ENCODE results near the gene PYROXD2. TPM values are rescaled to one million over a fixed set of nuclear protein-coding genes. Genes with fewer than 3 reads are reported as not detected.

The PYROXD2 gene
- total and polyA plus RNA-seq, 7 donors: 0.46 to 13.2 (median 1.7) TPM

GRCh38 chr10:98432330-98432729 lies 17.3 kb upstream of the PYROXD2 start:
- Histone ChIP-seq H3K27me3 (ENCODE audit: insufficient read depth in 3 of 3, low read length in 2 of 3) (no peaks in the 10 kb centered on the region), H3K4me3 (no peak overlapping the region), H3K9me3 (peaks cover 4% of the 10 kb centered on the region), H3K4me1 (no peaks in the 10 kb centered on the region), H3K36me3 (ENCODE audit: insufficient read depth in 1 of 2, low read depth in 1 of 2) (peaks cover 0 to 79% of the 10 kb centered on the region in 2 donors), H3K27ac (no peak overlapping the region)
- 53 to 97% (median 94%) methylated on average over 1 of the region's 1 CpG for WGBS, 3 donors
- no peak for DNase-seq
- ATAC-seq: no peak
- intact Hi-C loops (cut with DNase I): no loop called here
- TF ChIP-seq, protein P1, sequence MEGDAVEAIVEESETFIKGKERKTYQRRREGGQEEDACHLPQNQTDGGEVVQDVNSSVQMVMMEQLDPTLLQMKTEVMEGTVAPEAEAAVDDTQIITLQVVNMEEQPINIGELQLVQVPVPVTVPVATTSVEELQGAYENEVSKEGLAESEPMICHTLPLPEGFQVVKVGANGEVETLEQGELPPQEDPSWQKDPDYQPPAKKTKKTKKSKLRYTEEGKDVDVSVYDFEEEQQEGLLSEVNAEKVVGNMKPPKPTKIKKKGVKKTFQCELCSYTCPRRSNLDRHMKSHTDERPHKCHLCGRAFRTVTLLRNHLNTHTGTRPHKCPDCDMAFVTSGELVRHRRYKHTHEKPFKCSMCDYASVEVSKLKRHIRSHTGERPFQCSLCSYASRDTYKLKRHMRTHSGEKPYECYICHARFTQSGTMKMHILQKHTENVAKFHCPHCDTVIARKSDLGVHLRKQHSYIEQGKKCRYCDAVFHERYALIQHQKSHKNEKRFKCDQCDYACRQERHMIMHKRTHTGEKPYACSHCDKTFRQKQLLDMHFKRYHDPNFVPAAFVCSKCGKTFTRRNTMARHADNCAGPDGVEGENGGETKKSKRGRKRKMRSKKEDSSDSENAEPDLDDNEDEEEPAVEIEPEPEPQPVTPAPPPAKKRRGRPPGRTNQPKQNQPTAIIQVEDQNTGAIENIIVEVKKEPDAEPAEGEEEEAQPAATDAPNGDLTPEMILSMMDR (IDR thresholded peaks at IDR 0.05): no peak

DNA sequence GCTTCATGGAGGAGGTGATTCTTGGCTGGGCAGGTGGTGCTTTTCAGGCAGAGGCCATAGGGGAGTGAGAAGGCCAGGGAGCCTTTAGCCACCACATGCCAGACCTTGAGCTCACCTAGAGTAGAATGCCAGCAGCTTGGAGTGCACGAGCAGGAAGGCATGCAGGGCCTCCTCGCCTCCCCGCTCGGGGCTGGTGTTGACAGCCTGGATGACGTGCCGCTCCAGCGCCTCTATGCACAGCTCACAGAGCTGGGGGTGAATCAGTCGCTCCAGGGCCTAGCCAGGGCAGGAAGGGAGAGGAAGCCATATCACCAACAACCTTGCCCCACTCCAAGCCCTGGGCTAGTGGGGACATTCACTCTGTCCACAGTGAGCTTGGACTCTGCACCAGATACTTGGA lies 16.0 kb upstream of the PYROXD2 start:
- WGBS, 3 donors: 89 to 92% (median 91%) methylated on average over 8 of the region's 8 CpGs
- ATAC-seq (peak in 1 of 4 donors; percentile 52), DNase-seq (no peak)
- Histone ChIP-seq H3K27ac (no peak overlapping the region), H3K27me3 (ENCODE audit: insufficient read depth in 3 of 3, low read length in 2 of 3) (no peaks in the 10 kb centered on the region), H3K4me3 (no peak overlapping the region), H3K36me3 (ENCODE audit: insufficient read depth in 1 of 2, low read depth in 1 of 2) (peaks cover 0 to 85% of the 10 kb centered on the region in 2 donors), H3K4me1 (no peaks in the 10 kb centered on the region), H3K9me3 (peaks cover 4% of the 10 kb centered on the region)
- TF ChIP-seq, protein P1 (IDR thresholded peaks at IDR 0.05): no peak
- intact Hi-C loops (cut with DNase I): no loop called here

GRCh38 chr10:98430427-98430826 lies 15.4 kb upstream of the PYROXD2 start:
- H3K36me3 ChIP-seq (ENCODE audit: insufficient read depth in 1 of 2, low read depth in 1 of 2): peaks cover 0 to 82% of the 10 kb centered on the region in 2 donors
- H3K4me1 ChIP-seq: no peaks in the 10 kb centered on the region
- TF ChIP-seq, protein P1 (IDR thresholded peaks at IDR 0.05): no peak
- intact Hi-C loops (cut with DNase I): no loop called here
- peaks cover 4% of the 10 kb centered on the region for H3K9me3 ChIP-seq
- WGBS, 3 donors: 97 to 98% (median 98%) methylated on average over 8 of the region's 8 CpGs
- no peak overlapping the region for H3K4me3 ChIP-seq
- no peak for DNase-seq
- no peaks in the 10 kb centered on the region for H3K27me3 ChIP-seq (ENCODE audit: insufficient read depth in 3 of 3, low read length in 2 of 3)
- ATAC-seq: no peak
- no peak overlapping the region for H3K27ac ChIP-seq

DNA sequence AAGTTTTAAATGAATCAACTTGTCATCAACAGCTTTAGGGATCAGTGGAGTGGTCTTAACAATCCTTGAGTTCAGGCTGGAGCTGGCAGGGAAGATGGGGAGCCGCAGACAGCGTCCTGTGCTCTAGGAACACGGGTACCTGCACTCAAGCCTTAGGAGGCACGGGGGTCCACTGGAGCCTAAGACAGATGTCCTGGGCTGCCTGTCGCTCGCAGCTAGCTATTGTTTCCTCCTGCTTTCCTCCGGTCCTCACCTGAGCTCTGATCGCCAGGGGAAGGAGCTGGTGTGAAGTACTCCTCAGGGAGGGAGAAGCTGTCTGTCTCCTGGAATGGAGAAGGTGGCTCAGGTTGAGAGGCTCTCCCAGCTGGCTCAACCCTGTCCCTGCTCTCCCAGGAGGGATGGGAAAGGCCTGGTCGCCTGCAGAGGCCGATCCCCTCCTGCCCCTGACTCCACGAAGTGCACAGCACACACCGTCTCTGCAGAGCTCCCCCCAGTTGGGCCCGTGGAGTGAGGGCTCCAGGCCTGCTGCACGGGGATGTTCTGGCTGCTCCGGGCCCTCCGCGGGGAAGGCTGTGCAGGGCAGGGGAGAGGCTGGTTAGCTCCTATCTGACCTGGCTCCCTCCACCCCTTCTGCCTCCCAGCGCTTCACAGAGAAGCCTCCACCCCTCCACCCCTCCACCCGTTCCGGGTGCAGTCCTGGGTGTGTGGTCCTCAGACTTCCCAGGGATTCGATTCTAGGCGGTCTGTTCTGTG lies 14.5 kb upstream of the PYROXD2 start:
- 93 to 95% (median 94%) methylated on average over 21 to 22 of the region's 22 CpGs for WGBS, 3 donors
- Histone ChIP-seq H3K9me3 (peaks cover 4% of the 10 kb centered on the region), H3K36me3 (ENCODE audit: insufficient read depth in 1 of 2, low read depth in 1 of 2) (peaks cover 0 to 80% of the 10 kb centered on the region in 2 donors), H3K27me3 (ENCODE audit: insufficient read depth in 3 of 3, low read length in 2 of 3) (no peaks in the 10 kb centered on the region), H3K4me3 (no peak overlapping the region), H3K4me1 (no peaks in the 10 kb centered on the region), H3K27ac (no peak overlapping the region)
- DNase-seq: no peak
- intact Hi-C loops (cut with DNase I): loop anchor here in 1 of 2 donors (10.0 kb wide), 1 partner anchor 165 kb away; the partner anchor contains the start of gene LOXL4
- ATAC-seq: no peak
- TF ChIP-seq, protein P1 (IDR thresholded peaks at IDR 0.05): no peak

Data from psoas muscle (tissue), 8 donors.